GM12865 (cell line): ENCODE results near the gene KIF26B.

Experiments used
- DNase-seq: peaks from one replicate; pipeline ENCODE4 v3.0.0; 2010; ENCODE audit warnings: low read depth
- H3K4me3 ChIP-seq: 2 replicates; pipeline ENCODE4 v1.5.1; 2011; ENCODE audit warnings: mild to moderate bottlenecking, low read depth, low read length, control low read depth
- CTCF ChIP-seq: IDR thresholded peaks from 2 replicates; pipeline ENCODE4 v1.5.1; 2011; ENCODE audit warnings: low read length, control low read depth, low read depth, inconsistent platforms; ENCODE audit not compliant: insufficient read depth; ENCODE audit errors: missing control alignments

The KIF26B gene

GRCh38 chr1:245197121-245197520 lies 42.3 kb downstream of the KIF26B start:
- no peak for TF ChIP-seq CTCF
- no peak overlapping the region for H3K4me3 ChIP-seq
- DNase-seq = no peak

GRCh38 chr1:245197911-245198379 lies 43.2 kb downstream of the KIF26B start:
- no peak overlapping the region for H3K4me3 ChIP-seq
- no peak for TF ChIP-seq CTCF
- DNase-seq = no peak

DNA sequence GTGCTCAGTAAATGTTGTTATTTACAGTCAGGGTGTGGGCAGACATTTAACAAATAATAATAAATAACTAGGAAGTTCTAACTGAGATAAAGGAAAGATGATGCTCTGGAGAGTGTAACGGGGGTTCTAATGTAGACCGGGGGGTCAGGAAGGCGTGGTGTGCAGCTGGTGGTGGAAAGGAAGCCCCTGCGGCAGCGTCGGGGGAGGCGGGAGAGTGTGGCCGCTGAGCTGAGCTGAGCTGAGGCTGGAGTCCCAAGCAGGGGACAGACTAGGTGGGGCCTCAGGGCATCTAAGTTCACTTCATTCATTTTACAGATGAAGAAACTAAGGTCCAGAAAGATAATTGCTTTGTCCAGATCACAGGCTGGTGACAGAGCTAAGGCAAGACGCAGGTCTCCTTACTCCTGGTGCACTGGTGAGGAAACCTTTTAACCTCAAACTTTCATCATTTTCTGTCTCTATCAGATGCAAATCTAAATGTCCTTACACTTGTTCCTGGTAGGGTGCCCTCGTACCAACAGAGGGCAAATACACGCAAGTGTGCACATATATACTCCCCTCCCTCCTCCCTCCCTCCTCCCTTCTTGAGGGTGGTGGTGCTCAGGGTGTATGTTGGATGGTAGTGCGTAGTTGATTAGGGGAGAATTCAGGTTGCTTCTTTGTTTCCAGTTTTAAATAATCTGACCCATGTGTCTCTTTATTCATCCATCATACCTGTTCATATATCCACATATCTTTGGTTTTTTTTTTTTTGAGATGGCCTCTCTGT lies 44.1 kb downstream of the KIF26B start:
- DNase-seq = no peak
- TF ChIP-seq CTCF = no peak
- H3K4me3 ChIP-seq = no peak overlapping the region

- no peak for DNase-seq
- no peak for TF ChIP-seq CTCF
- no peak overlapping the region for H3K4me3 ChIP-seq
Measured at GRCh38 chr1:245200146-245200545, 45.4 kb downstream of the KIF26B start.

DNA sequence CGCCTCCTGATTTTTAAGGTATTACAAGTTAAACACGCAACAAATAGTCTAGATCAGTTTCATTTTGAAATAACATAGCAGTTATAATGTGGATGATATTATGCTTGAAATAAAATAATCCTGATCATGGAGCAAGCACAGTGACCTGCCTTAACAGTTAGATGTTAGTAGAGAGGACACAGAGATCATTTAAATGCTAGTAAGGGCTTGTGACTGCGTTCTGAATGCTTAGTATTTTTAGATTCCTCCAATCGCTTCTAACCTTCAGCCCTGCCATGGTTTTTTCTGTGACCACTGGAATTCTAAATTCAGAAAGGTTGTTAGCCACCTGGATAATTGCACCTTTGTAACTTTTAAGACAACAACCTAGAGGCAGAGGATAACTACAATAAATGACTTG lies 46.4 kb downstream of the KIF26B start:
- H3K4me3 ChIP-seq = no peak overlapping the region
- no peak for DNase-seq
- TF ChIP-seq CTCF = no peak

GRCh38 chr1:245201827-245202226 lies 47.0 kb downstream of the KIF26B start:
- no peak for TF ChIP-seq CTCF
- no peak for DNase-seq
- no peak overlapping the region for H3K4me3 ChIP-seq

DNA sequence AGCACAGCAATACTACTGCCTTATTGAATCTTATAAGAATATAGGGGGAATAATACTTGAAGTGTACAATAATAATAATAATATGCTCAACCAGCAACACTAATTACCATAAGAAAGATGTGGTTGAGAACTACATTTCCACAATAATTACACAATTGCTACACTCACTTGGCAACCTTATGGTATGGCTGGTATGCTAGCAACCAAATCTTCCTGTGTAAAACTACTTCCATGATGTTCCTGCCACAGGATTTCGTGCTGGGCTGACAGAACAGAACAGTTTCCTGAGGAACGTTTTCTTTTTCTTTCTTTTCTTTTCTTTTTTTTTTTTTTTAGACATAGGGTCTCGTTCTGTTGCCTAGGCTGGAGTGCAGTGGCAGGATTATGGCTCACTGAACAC lies 50.6 kb downstream of the KIF26B start:
- no peak for TF ChIP-seq CTCF
- no peak overlapping the region for H3K4me3 ChIP-seq
- no peak for DNase-seq
